NT2/D1 (cell line): ENCODE data around the gene MCU.

Experiments used
- YY1 ChIP-seq: IDR thresholded peaks from 2 replicates; pipeline ENCODE4 v1.6.1; 2011; ENCODE audit not compliant: insufficient read length, insufficient read depth
- ZNF274 ChIP-seq: IDR thresholded peaks from 2 replicates; pipeline ENCODE4 v1.6.1; 2011; ENCODE audit warnings: mild to moderate bottlenecking, low read depth, low read length

DNA sequence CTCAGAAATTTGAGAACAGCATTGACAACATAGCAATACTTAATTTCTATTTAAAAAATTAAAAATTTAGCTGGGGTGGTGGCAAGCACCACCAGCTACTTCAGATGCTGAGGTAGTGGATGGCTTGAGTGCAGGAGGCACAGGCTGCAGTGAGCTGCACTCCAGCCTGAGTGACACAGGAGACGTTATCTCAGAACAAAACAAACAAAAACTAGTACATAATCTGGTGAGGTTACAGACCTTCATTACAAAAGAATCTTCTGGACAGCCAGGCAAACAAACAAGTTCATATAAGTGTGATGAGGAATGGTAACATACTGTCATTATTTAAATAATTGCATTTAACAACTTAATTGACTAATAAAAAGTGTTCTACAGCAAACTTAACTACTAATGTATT is 124.6 kb downstream of the MCU start:
- TF ChIP-seq YY1 (no peak), ZNF274 (no peak)
